GM23338 (cell line): ENCODE data around the gene PRKCD. TPM values are rescaled to one million over a fixed set of nuclear protein-coding genes. Genes with fewer than 3 reads are reported as not detected.
A peak's percentile ranks its signal among the peaks of the same experiment; 100 is the strongest.

Experiments used
- ATAC-seq: fragments of 200-7000 bp; cut with Tn5 transposase; 3 replicates; pipeline ENCODE4 v1.9.1; 2020
- DNase-seq: peaks from one replicate; pipeline ENCODE4 v3.0.0-alpha.2; 2015; ENCODE audit warnings: low spot score
- H2AFZ ChIP-seq: fragments of 200-600 bp; sonication (generic); 2 replicates; pipeline ENCODE4 v1.8.0; 2016; ENCODE audit warnings: antibody characterized with exemption, mild to moderate bottlenecking, moderate library complexity
- H3F3A ChIP-seq: fragments of 200-600 bp; sonication (generic); replicated peaks from 2 replicates; pipeline ENCODE4 v1.8.0; 2017; ENCODE audit warnings: antibody characterized with exemption, mixed run types, low read depth
- H3K27ac ChIP-seq: fragments of 200-600 bp; sonication (generic); 2 replicates; pipeline ENCODE4 v1.6.1; 2016; ENCODE audit warnings: low read depth
- H3K27me3 ChIP-seq: fragments of 200-600 bp; sonication (generic); 2 replicates; pipeline ENCODE4 v1.8.0; 2016; ENCODE audit warnings: mild to moderate bottlenecking, mixed run types, moderate library complexity; ENCODE audit not compliant: insufficient read depth
- H3K36me3 ChIP-seq: fragments of 200-600 bp; sonication (generic); 2 replicates; pipeline ENCODE4 v1.8.0; 2016; ENCODE audit warnings: mild to moderate bottlenecking; ENCODE audit not compliant: insufficient read depth
- H3K4me1 ChIP-seq: fragments of 200-600 bp; sonication (generic); 2 replicates; pipeline ENCODE4 v1.8.0; 2016; ENCODE audit warnings: mild to moderate bottlenecking, moderate library complexity; ENCODE audit not compliant: insufficient read depth
- H3K4me2 ChIP-seq: fragments of 200-600 bp; sonication (generic); 2 replicates; pipeline ENCODE4 v1.7.1; 2017; ENCODE audit warnings: mixed run types
- H3K4me3 ChIP-seq: fragments of 200-600 bp; sonication (generic); 2 replicates; pipeline ENCODE4 v1.6.1; 2016; ENCODE audit warnings: mixed run types
- H3K79me2 ChIP-seq: fragments of 200-600 bp; sonication (generic); replicated peaks from 2 replicates; pipeline ENCODE4 v1.8.0; 2017; ENCODE audit warnings: mild to moderate bottlenecking; ENCODE audit not compliant: insufficient read depth
- H3K9me2 ChIP-seq: fragments of 200-600 bp; sonication (generic); 2 replicates; pipeline ENCODE4 v1.8.0; 2017; ENCODE audit not compliant: insufficient read depth
- H4K20me1 ChIP-seq: fragments of 200-600 bp; sonication (generic); replicated peaks from 2 replicates; pipeline ENCODE4 v1.8.0; 2017; ENCODE audit warnings: mild to moderate bottlenecking; ENCODE audit not compliant: insufficient read depth
- H3K27ac Mint-ChIP-seq: 2 replicates; pipeline ENCODE4 v1.8.0; 2020; ENCODE audit warnings: inconsistent platforms, mild to moderate bottlenecking, moderate library complexity, mixed read lengths
- H3K27me3 Mint-ChIP-seq: 3 replicates; pipeline ENCODE4 v1.8.0; 2022; ENCODE audit warnings: low read depth, mild to moderate bottlenecking, moderate library complexity, mixed read lengths, inconsistent platforms; ENCODE audit not compliant: insufficient read depth, poor library complexity
- H3K36me3 Mint-ChIP-seq: 3 replicates; pipeline ENCODE4 v1.8.0; 2021; ENCODE audit warnings: low read depth, mild to moderate bottlenecking, inconsistent platforms, moderate library complexity, mixed read lengths
- H3K4me1 Mint-ChIP-seq: 3 replicates; pipeline ENCODE4 v1.8.0; 2020; ENCODE audit warnings: mild to moderate bottlenecking, inconsistent platforms, mixed read lengths
- H3K4me3 Mint-ChIP-seq: 3 replicates; pipeline ENCODE4 v1.8.0; 2021; ENCODE audit warnings: moderate library complexity, mild to moderate bottlenecking, inconsistent platforms, mixed read lengths
- H3K9me3 Mint-ChIP-seq: 3 replicates; pipeline ENCODE4 v1.8.0; 2020; ENCODE audit warnings: moderate library complexity, mild to moderate bottlenecking, inconsistent platforms, mixed read lengths
- CREB1 ChIP-seq: fragments of 250-450 bp; sonication (Bioruptor Pico); IDR thresholded peaks from 2 replicates; pipeline ENCODE4 v1.5.0; 2020; ENCODE audit warnings: low read depth, mild to moderate bottlenecking, moderate library complexity
- EZH2 ChIP-seq: fragments of 200-600 bp; sonication (generic); IDR thresholded peaks from one replicate; pipeline ENCODE4 v1.8.0; 2017; ENCODE audit warnings: antibody characterized with exemption, mild to moderate bottlenecking, low read depth; ENCODE audit not compliant: unreplicated experiment
- NANOG ChIP-seq: IDR thresholded peaks from 2 replicates; pipeline ENCODE4 v1.6.1; 2016; ENCODE audit warnings: antibody characterized with exemption, borderline replicate concordance
- STAT1 ChIP-seq: IDR thresholded peaks from one replicate; pipeline ENCODE4 v1.6.1; 2016; ENCODE audit warnings: antibody characterized with exemption; ENCODE audit not compliant: unreplicated experiment
- ZNF331 ChIP-seq: fragments of 250-450 bp; sonication (Bioruptor Pico); IDR thresholded peaks from 2 replicates; pipeline ENCODE4 v1.5.0; 2020; ENCODE audit warnings: low read depth, mild to moderate bottlenecking, moderate library complexity
- polyA plus RNA-seq: library from polyadenylated mRNA; unstranded; fragments of >200 nt; fragmentation: Nextera tagmentation; extraction: Ambion mirVana; gene quantifications from 2 replicates; pipeline ENCODE4 v1.2.1, GENCODE V29; 2016
- total RNA-seq: library from RNA; depleted of rRNA; stranded (reverse); fragments of >200 nt; shearing (Covaris generic); gene quantifications from 2 replicates; pipeline ENCODE4 v1.2.3, GENCODE V29; 2014
- TF ChIP-seq, protein P1 (sequence below): IDR thresholded peaks from one replicate; pipeline ENCODE4 v1.6.1; 2018; ENCODE audit warnings: antibody characterized with exemption; ENCODE audit not compliant: unreplicated experiment
- TF ChIP-seq, protein P2 (sequence below), 2 experiments: fragments of 200-600 bp in 1 of 2; sonication (generic) in 1 of 2; conservative IDR thresholded peaks; 2 replicates each; pipeline versions ENCODE4 v1.5.1 to v1.6.1; 2016 to 2017; ENCODE audit warnings: antibody characterized with exemption in 2 of 2, low read depth in 2 of 2, mild to moderate bottlenecking in 2 of 2, moderate library complexity in 1 of 2
- TF ChIP-seq, protein P3 (sequence below): IDR thresholded peaks from 2 replicates; pipeline ENCODE4 v1.6.1; 2016; ENCODE audit warnings: antibody characterized with exemption

PRKCD gene
- total and polyA plus RNA-seq, 2 experiments from 2014 or later, result 11.3 to 11.8 TPM

DNA sequence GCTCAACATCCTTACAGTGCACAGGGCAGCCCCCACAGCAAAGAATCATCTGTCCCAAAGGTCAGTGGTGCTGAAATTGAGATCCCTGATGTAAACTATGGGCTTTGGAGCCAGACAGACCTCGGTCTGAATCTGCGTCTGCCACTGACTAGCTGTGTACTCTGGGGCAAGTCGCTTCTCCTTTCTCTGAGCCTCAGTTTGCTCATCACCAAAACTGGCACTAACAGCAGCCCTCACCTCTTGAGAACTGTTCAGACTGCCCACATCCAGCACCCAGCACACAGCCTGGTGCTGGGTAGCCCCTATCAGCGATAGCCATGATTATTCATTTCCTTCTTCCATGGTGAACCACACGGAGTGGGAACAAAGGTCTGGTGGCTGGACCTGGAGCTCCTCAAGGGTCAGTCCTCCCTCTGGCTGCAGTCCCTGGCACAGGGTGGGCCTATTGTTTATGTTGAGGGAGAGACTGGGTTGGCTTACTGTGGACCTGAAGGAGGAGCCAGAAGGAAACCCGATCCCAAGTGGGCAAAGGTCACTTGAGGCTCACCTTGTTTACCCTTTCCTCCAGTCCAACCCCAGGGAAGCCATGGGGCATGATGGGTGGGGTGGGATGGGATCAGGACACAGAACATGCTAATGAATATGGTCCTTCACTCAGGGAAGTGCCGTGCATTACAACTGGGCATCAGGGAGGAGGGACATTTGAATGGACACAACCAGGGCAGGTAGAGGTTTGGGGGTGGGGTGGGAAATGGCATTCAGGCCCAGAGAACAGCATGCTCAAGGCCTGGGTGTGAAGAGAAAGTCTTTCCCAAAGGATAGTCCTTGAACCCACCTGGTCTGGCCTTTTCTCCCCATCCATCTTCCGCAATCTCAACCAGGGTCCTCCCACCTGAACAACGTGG is 1.6 kb upstream of the PRKCD start:
- DNase-seq (peak; percentile 75), ATAC-seq (peak; percentile 34)
- Histone ChIP-seq H3K79me2 (0 out of 2 replicates have a peak, but pooled peaks cover 12% of the 10 kb centered on the region), H3K36me3 (no peaks in the 10 kb centered on the region), H3K27me3 (peaks cover 10% of the 10 kb centered on the region), H4K20me1 (peaks cover 7% of the 10 kb centered on the region), H3K4me3 (peak overlapping the region; percentile 84; the same call in 1 of the 2 replicates), H3K9me2 (no peaks in the 10 kb centered on the region), H3K4me1 (peaks cover 33% of the 10 kb centered on the region), H3F3A (no peaks in the 10 kb centered on the region), H2AFZ (peak overlapping the region; percentile 59; the same call in 1 of the 2 replicates), H3K4me2 (peak overlapping the region; percentile 95; the same call in 1 of the 2 replicates), H3K27ac (no peak overlapping the region)
- H3K27ac Mint-ChIP-seq, result no peak overlapping the region
- H3K4me1 Mint-ChIP-seq, result peaks cover 43% of the 10 kb centered on the region
- H3K36me3 Mint-ChIP-seq, result no peaks in the 10 kb centered on the region; the same call in 2 of the 3 replicates
- peaks cover 33% of the 10 kb centered on the region for H3K27me3 Mint-ChIP-seq
- no peak overlapping the region for H3K4me3 Mint-ChIP-seq
- H3K9me3 Mint-ChIP-seq, result peaks cover 3% of the 10 kb centered on the region; the same call in 1 of the 3 replicates
- TF ChIP-seq NANOG (no peak), STAT1 (no peak), EZH2 (no peak), ZNF331 (CRISPR knock-in tag) (no peak)
- TF ChIP-seq, protein P1, sequence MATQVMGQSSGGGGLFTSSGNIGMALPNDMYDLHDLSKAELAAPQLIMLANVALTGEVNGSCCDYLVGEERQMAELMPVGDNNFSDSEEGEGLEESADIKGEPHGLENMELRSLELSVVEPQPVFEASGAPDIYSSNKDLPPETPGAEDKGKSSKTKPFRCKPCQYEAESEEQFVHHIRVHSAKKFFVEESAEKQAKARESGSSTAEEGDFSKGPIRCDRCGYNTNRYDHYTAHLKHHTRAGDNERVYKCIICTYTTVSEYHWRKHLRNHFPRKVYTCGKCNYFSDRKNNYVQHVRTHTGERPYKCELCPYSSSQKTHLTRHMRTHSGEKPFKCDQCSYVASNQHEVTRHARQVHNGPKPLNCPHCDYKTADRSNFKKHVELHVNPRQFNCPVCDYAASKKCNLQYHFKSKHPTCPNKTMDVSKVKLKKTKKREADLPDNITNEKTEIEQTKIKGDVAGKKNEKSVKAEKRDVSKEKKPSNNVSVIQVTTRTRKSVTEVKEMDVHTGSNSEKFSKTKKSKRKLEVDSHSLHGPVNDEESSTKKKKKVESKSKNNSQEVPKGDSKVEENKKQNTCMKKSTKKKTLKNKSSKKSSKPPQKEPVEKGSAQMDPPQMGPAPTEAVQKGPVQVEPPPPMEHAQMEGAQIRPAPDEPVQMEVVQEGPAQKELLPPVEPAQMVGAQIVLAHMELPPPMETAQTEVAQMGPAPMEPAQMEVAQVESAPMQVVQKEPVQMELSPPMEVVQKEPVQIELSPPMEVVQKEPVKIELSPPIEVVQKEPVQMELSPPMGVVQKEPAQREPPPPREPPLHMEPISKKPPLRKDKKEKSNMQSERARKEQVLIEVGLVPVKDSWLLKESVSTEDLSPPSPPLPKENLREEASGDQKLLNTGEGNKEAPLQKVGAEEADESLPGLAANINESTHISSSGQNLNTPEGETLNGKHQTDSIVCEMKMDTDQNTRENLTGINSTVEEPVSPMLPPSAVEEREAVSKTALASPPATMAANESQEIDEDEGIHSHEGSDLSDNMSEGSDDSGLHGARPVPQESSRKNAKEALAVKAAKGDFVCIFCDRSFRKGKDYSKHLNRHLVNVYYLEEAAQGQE, result peak; percentile 16

DNA sequence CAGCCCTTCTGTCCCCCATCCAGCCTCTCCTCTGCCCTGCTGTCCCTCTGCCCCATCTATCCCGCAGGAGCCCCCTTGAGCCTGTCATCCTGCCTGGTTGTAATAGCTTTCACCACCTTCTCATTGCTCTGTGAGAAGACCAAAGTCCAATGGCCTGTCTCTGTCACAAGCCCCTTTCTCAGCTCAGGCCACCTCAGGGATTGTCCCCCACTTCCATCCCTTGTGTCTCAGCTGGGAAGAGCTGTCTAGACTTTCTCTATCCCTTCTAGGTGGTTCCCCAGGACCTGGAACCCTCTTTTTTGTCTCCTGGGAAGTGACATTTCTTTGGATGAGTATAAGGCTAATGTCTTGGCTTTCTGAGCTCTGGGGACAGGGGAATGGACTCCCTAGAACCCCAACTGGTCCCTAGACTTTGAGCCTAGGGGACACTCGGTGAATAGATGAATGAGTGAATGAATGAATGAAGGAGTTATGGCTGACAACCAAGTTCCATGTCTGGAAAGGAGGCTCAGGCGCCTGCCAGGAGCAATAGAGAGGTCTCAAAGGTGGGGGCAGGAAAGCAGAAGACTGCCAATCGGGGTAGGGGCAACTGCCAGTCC is 849 bp upstream of the PRKCD start:
- H3K27me3 Mint-ChIP-seq, result peaks cover 30% of the 10 kb centered on the region
- Histone ChIP-seq H2AFZ (no peak overlapping the region), H3K79me2 (0 out of 2 replicates have a peak, but pooled peaks cover 12% of the 10 kb centered on the region)

More for the DNA sequence above, 849 bp upstream of the PRKCD start:
- Histone ChIP-seq H3K36me3 (no peaks in the 10 kb centered on the region), H3F3A (no peaks in the 10 kb centered on the region), H4K20me1 (peaks cover 7% of the 10 kb centered on the region), H3K4me1 (peaks cover 33% of the 10 kb centered on the region), H3K9me2 (no peaks in the 10 kb centered on the region), H3K27ac (no peak overlapping the region), H3K27me3 (peaks cover 10% of the 10 kb centered on the region), H3K4me2 (peak overlapping the region; percentile 95), H3K4me3 (peak overlapping the region; percentile 84)
- Mint-ChIP-seq H3K27ac (no peak overlapping the region), H3K4me3 (peak overlapping the region; percentile 75), H3K36me3 (no peaks in the 10 kb centered on the region; the same call in 2 of the 3 replicates), H3K9me3 (peaks cover 3% of the 10 kb centered on the region; the same call in 1 of the 3 replicates), H3K4me1 (peaks cover 45% of the 10 kb centered on the region)
- ATAC-seq (no peak), DNase-seq (no peak)
- TF ChIP-seq CREB1 (CRISPR knock-in tag) (no peak), NANOG (no peak), EZH2 (no peak), ZNF331 (CRISPR knock-in tag) (no peak)
- TF ChIP-seq, protein P1, result no peak
- TF ChIP-seq, protein P2, sequence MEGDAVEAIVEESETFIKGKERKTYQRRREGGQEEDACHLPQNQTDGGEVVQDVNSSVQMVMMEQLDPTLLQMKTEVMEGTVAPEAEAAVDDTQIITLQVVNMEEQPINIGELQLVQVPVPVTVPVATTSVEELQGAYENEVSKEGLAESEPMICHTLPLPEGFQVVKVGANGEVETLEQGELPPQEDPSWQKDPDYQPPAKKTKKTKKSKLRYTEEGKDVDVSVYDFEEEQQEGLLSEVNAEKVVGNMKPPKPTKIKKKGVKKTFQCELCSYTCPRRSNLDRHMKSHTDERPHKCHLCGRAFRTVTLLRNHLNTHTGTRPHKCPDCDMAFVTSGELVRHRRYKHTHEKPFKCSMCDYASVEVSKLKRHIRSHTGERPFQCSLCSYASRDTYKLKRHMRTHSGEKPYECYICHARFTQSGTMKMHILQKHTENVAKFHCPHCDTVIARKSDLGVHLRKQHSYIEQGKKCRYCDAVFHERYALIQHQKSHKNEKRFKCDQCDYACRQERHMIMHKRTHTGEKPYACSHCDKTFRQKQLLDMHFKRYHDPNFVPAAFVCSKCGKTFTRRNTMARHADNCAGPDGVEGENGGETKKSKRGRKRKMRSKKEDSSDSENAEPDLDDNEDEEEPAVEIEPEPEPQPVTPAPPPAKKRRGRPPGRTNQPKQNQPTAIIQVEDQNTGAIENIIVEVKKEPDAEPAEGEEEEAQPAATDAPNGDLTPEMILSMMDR (conservative IDR thresholded peaks at IDR 0.05; ENCODE audit: low read depth in 2 of 2), result no peak
- TF ChIP-seq, protein P3, sequence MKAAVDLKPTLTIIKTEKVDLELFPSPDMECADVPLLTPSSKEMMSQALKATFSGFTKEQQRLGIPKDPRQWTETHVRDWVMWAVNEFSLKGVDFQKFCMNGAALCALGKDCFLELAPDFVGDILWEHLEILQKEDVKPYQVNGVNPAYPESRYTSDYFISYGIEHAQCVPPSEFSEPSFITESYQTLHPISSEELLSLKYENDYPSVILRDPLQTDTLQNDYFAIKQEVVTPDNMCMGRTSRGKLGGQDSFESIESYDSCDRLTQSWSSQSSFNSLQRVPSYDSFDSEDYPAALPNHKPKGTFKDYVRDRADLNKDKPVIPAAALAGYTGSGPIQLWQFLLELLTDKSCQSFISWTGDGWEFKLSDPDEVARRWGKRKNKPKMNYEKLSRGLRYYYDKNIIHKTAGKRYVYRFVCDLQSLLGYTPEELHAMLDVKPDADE, result no peak
